OCI-LY1 (cell line): ENCODE results near the gene TRMT61B.

Source experiments
- EZH2 ChIP-seq: fragments of 200-600 bp; sonication (generic), shearing (Covaris generic); IDR thresholded peaks from 2 replicates; pipeline ENCODE4 v1.8.0; 2017; ENCODE audit warnings: borderline replicate concordance, mixed run types, mild to moderate bottlenecking, antibody characterized with exemption, low read length, moderate library complexity, mixed read lengths
- TF ChIP-seq, protein P1 (sequence below): fragments of 200-600 bp; sonication (generic), shearing (Covaris generic); IDR thresholded peaks from 2 replicates; pipeline ENCODE4 v1.5.1; 2017; ENCODE audit warnings: mild to moderate bottlenecking, antibody characterized with exemption, low read length, moderate library complexity, mixed read lengths

DNA sequence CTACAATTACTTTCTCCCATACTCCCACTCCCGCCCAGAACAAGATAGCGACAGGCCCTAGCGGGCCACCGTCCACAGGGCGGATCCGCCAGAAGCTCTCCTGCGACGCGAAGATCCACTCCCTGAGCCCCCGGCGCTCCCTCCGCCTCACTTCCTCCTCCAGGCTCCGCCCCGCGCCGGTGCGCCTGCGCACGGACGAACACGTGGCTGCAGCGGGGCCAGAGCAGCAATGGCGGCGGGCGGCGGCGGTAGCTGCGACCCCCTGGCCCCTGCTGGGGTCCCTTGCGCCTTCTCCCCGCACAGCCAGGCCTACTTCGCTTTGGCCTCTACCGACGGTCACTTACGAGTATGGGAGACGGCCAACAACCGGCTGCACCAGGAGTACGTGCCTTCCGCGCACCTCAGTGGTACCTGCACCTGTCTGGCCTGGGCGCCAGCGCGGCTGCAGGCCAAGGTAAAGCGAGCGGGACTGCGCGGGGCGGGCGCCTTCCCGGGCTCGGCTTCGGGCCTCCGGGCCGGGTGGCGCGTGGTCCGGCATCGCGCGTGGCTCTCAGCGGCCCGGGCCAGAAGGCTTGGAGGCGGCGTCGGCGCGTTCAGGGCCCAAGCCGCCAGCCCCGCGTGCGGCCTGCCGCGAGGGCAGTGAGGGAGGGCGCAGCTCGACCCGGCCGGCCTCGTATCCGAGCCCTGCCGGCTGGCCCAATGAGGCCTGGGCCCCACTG is 24.5 kb upstream of the TRMT61B start, which contains the start of gene WDR43:
- no peak for TF ChIP-seq EZH2
- TF ChIP-seq, protein P1, sequence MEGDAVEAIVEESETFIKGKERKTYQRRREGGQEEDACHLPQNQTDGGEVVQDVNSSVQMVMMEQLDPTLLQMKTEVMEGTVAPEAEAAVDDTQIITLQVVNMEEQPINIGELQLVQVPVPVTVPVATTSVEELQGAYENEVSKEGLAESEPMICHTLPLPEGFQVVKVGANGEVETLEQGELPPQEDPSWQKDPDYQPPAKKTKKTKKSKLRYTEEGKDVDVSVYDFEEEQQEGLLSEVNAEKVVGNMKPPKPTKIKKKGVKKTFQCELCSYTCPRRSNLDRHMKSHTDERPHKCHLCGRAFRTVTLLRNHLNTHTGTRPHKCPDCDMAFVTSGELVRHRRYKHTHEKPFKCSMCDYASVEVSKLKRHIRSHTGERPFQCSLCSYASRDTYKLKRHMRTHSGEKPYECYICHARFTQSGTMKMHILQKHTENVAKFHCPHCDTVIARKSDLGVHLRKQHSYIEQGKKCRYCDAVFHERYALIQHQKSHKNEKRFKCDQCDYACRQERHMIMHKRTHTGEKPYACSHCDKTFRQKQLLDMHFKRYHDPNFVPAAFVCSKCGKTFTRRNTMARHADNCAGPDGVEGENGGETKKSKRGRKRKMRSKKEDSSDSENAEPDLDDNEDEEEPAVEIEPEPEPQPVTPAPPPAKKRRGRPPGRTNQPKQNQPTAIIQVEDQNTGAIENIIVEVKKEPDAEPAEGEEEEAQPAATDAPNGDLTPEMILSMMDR = no peak
